Limb (tissue), 2 donors: ENCODE measurements around the gene NOP10.
A peak's percentile ranks its signal among the peaks of the same experiment; 100 is the strongest.

Experiments
- DNase-seq, 2 donors: peaks; one replicate each; pipeline ENCODE4 v3.0.0-alpha.2; 2016; ENCODE audit errors: extremely low spot score in 2 of 2

The NOP10 gene

GRCh38 chr15:34332553-34333120 lies 10.3 kb downstream of the NOP10 start:
- DNase-seq: no peak

- no peak for DNase-seq
Measured at GRCh38 chr15:34331809-34332208, 11.1 kb downstream of the NOP10 start.

- no peak for DNase-seq
Measured at GRCh38 chr15:34330279-34330678, 12.7 kb downstream of the NOP10 start.

- no peak for DNase-seq
Measured at GRCh38 chr15:34329006-34329405, 13.9 kb downstream of the NOP10 start.

GRCh38 chr15:34327906-34328305 lies 15.0 kb downstream of the NOP10 start:
- DNase-seq: no peak

GRCh38 chr15:34325368-34325767 lies 17.6 kb downstream of the NOP10 start:
- no peak for DNase-seq

GRCh38 chr15:34324933-34325332 lies 18.0 kb downstream of the NOP10 start:
- no peak for DNase-seq

GRCh38 chr15:34323217-34323616 lies 19.7 kb downstream of the NOP10 start:
- DNase-seq: no peak

GRCh38 chr15:34318277-34319079 lies 24.5 kb downstream of the NOP10 start:
- DNase-seq: peak; percentile 29 to 54

GRCh38 chr15:34314491-34315490 lies 28.1 kb downstream of the NOP10 start:
- DNase-seq: no peak

- DNase-seq: no peak
Measured at GRCh38 chr15:34311563-34311962, 31.4 kb downstream of the NOP10 start.

GRCh38 chr15:34304613-34305012 lies 38.3 kb downstream of the NOP10 start:
- DNase-seq: no peak

GRCh38 chr15:34301058-34301457 lies 41.9 kb downstream of the NOP10 start:
- DNase-seq: no peak

GRCh38 chr15:34297059-34297458 lies 45.9 kb downstream of the NOP10 start:
- DNase-seq: no peak

- no peak for DNase-seq
Measured at GRCh38 chr15:34292621-34293020, 50.3 kb downstream of the NOP10 start.
